Keratinocyte (primary cell): Measurements from ENCODE around the gene NR6A1. TPM values are rescaled to one million over a fixed set of nuclear protein-coding genes. Genes with fewer than 3 reads are reported as not detected.
A peak's percentile ranks its signal among the peaks of the same experiment; 100 is the strongest.

Experiments
- DNase-seq: peaks from one replicate; pipeline ENCODE4 v3.0.0-alpha.2; 2011; ENCODE audit warnings: low read depth, missing footprints, low spot score
- FAIRE-seq: peaks from 2 replicates; lab custom pipeline; 2011; peaks lifted over from hg19 to GRCh38; lab: Jason Lieb, UNC
- H2AFZ ChIP-seq: 2 replicates; pipeline ENCODE4 v1.6.0; 2012; ENCODE audit warnings: low read length, control low read depth, inconsistent platforms; ENCODE audit not compliant: control insufficient read depth
- H3K27ac ChIP-seq: 2 replicates; pipeline ENCODE4 v1.5.1; 2011; ENCODE audit warnings: low read length; ENCODE audit not compliant: control insufficient read depth, insufficient read depth
- H3K27me3 ChIP-seq: 3 replicates; pipeline ENCODE4 v1.6.0; 2011; ENCODE audit warnings: low read length; ENCODE audit not compliant: control insufficient read depth, insufficient read depth; ENCODE audit errors: extremely low read depth
- H3K36me3 ChIP-seq, 2 experiments: 2 replicates in 1 of 2; 3 replicates in 1 of 2; pipeline ENCODE4 v1.5.1; 2011; ENCODE audit warnings: low read length in 2 of 2, mild to moderate bottlenecking in 1 of 2; ENCODE audit not compliant: control insufficient read depth in 2 of 2, insufficient read depth in 2 of 2; ENCODE audit errors: extremely low read depth in 1 of 2
- H3K4me1 ChIP-seq: 3 replicates; pipeline ENCODE4 v1.5.1; 2011; ENCODE audit warnings: low read length; ENCODE audit not compliant: control insufficient read depth, insufficient read depth; ENCODE audit errors: extremely low read depth
- H3K4me2 ChIP-seq: 3 replicates; pipeline ENCODE4 v1.6.0; 2011; ENCODE audit warnings: low read depth, low read length; ENCODE audit not compliant: control insufficient read depth, insufficient read depth; ENCODE audit errors: extremely low read depth
- H3K4me3 ChIP-seq, 3 experiments: fragments of 200-600 bp in 1 of 3; sonication (generic) in 1 of 3; 2 replicates in 2 of 3; 3 replicates in 1 of 3; pipeline ENCODE4 v1.5.1; 2011 to 2016; ENCODE audit warnings: low read length in 3 of 3, mild to moderate bottlenecking in 3 of 3, control low read depth in 2 of 3, inconsistent platforms in 1 of 3, low read depth in 1 of 3, mixed read lengths in 1 of 3, mixed run types in 1 of 3, moderate library complexity in 1 of 3; ENCODE audit not compliant: control insufficient read depth in 2 of 3, insufficient read depth in 2 of 3; ENCODE audit errors: extremely low read depth in 1 of 3
- H3K79me2 ChIP-seq: 2 replicates; pipeline ENCODE4 v1.6.0; 2012; ENCODE audit warnings: low read length; ENCODE audit not compliant: control insufficient read depth, insufficient read depth
- H3K9ac ChIP-seq: 3 replicates; pipeline ENCODE4 v1.6.0; 2011; ENCODE audit warnings: low read length; ENCODE audit not compliant: control insufficient read depth, insufficient read depth; ENCODE audit errors: extremely low read depth
- H3K9me1 ChIP-seq: 3 replicates; pipeline ENCODE4 v1.6.0; 2011; ENCODE audit warnings: low read length; ENCODE audit not compliant: control insufficient read depth, insufficient read depth; ENCODE audit errors: extremely low read depth
- H3K9me3 ChIP-seq: 2 replicates; pipeline ENCODE4 v1.5.1; 2012; ENCODE audit warnings: low read depth, low read length; ENCODE audit not compliant: control insufficient read depth
- H4K20me1 ChIP-seq: 3 replicates; pipeline ENCODE4 v1.6.0; 2011; ENCODE audit warnings: low read length; ENCODE audit not compliant: control insufficient read depth, insufficient read depth; ENCODE audit errors: extremely low read depth
- CTCF ChIP-seq, 3 experiments: IDR thresholded peaks in 1 of 3; conservative IDR thresholded peaks in 1 of 3; optimal IDR thresholded peaks in 1 of 3; 2 replicates in 2 of 3; 3 replicates in 1 of 3; pipeline versions ENCODE3 to v1.5.1; 2011; ENCODE audit warnings: low read length in 3 of 3, mild to moderate bottlenecking in 3 of 3, moderate library complexity in 2 of 3, control low read depth in 1 of 3, inconsistent platforms in 1 of 3; ENCODE audit not compliant: insufficient read depth in 2 of 3; ENCODE audit errors: extremely low read depth in 1 of 3
- EZH2 ChIP-seq: IDR thresholded peaks from one replicate; pipeline ENCODE4 v1.6.1; 2012; ENCODE audit warnings: inconsistent platforms, mild to moderate bottlenecking, low read length, moderate library complexity
- dilution Hi-C: fragments of 300-500 bp; cut with MboI; formaldehyde crosslinking; loops from one replicate; pipeline ENCODE4 v1.7.0; 2020; ENCODE audit warnings: low sequenced_read_pairs; ENCODE audit not compliant: extremely low pct_ligation_motif_present
- polyA plus RNA-seq, 5 experiments: library from polyadenylated mRNA; depleted of rRNA in 3 of 5; stranded (reverse) in 3 of 5; stranded (forward) in 1 of 5; unstranded in 1 of 5; fragments of >200 nt; gene quantifications; 1 replicate in 1 of 5; 2 replicates in 3 of 5; 3 replicates in 1 of 5; pipeline versions ENCODE4 v1.2.1 to v1.2.3, GENCODE V29; 2011 to 2012; ENCODE audit warnings: missing spikeins in 2 of 5, low read depth in 1 of 5, low replicate concordance in 1 of 5

Gene NR6A1
- polyA plus RNA-seq, 1 donor (not counting 4 experiments of a cell fraction or from before 2014, with no cell fraction given): 1.8 TPM

- H3K9me3 ChIP-seq: no peaks in the 10 kb centered on the region
- no peaks in the 10 kb centered on the region for H3K36me3 ChIP-seq
- TF ChIP-seq CTCF (optimal IDR thresholded peaks at IDR 0.05 in 1 of 3, IDR thresholded peaks at IDR 0.05 in 1 of 3, conservative IDR thresholded peaks at IDR 0.05 in 1 of 3; ENCODE audit: extremely low read depth in 1 of 3, insufficient read depth in 2 of 3, low read length in 3 of 3): no peak
- TF ChIP-seq EZH2: no peak
- H3K9me1 ChIP-seq: no peaks in the 10 kb centered on the region
- peaks cover 14% of the 10 kb centered on the region for H3K4me1 ChIP-seq
- H2AFZ ChIP-seq: no peak overlapping the region
- no peak for FAIRE-seq
- H3K27ac ChIP-seq: peak overlapping the region; percentile 28
- no peak for DNase-seq
- H3K9ac ChIP-seq: no peak overlapping the region
- dilution Hi-C loops: no loop called here
- no peaks in the 10 kb centered on the region for H3K79me2 ChIP-seq
- peak overlapping the region in 1 of 3 experiments; percentile 5 for H3K4me3 ChIP-seq
- H3K4me2 ChIP-seq: peak overlapping the region; percentile 36
- no peaks in the 10 kb centered on the region for H3K27me3 ChIP-seq
- H4K20me1 ChIP-seq: no peaks in the 10 kb centered on the region
These were observed 54.3 kb downstream of the NR6A1 start for GRCh38 chr9:124716808-124717207.

GRCh38 chr9:124710766-124711165 lies 60.3 kb downstream of the NR6A1 start:
- no peak overlapping the region for H3K27ac ChIP-seq
- H2AFZ ChIP-seq: no peak overlapping the region
- no peaks in the 10 kb centered on the region for H4K20me1 ChIP-seq
- H3K4me2 ChIP-seq: no peak overlapping the region
- no peaks in the 10 kb centered on the region for H3K27me3 ChIP-seq
- H3K4me3 ChIP-seq: no peak overlapping the region
- FAIRE-seq: no peak
- H3K36me3 ChIP-seq: no peaks in the 10 kb centered on the region
- DNase-seq: no peak
- dilution Hi-C loops: no loop called here
- H3K4me1 ChIP-seq: peaks cover 16% of the 10 kb centered on the region
- no peaks in the 10 kb centered on the region for H3K79me2 ChIP-seq
- no peak for TF ChIP-seq CTCF (optimal IDR thresholded peaks at IDR 0.05 in 1 of 3, IDR thresholded peaks at IDR 0.05 in 1 of 3, conservative IDR thresholded peaks at IDR 0.05 in 1 of 3; ENCODE audit: extremely low read depth in 1 of 3, insufficient read depth in 2 of 3, low read length in 3 of 3)
- TF ChIP-seq EZH2: no peak
- H3K9me3 ChIP-seq: no peaks in the 10 kb centered on the region
- H3K9me1 ChIP-seq: no peaks in the 10 kb centered on the region
- no peak overlapping the region for H3K9ac ChIP-seq
